SK-N-MC (cell line): ENCODE measurements around the gene PTPN12.

Source experiments
- EZH2 ChIP-seq: fragments of 200-600 bp; sonication (generic); IDR thresholded peaks from one replicate; pipeline ENCODE4 v1.6.1; 2017; ENCODE audit warnings: antibody characterized with exemption
- POLR2AphosphoS5 ChIP-seq: IDR thresholded peaks from 2 replicates; pipeline ENCODE4 v1.6.1; 2012; ENCODE audit warnings: mild to moderate bottlenecking, low read depth, low read length, borderline replicate concordance

DNA sequence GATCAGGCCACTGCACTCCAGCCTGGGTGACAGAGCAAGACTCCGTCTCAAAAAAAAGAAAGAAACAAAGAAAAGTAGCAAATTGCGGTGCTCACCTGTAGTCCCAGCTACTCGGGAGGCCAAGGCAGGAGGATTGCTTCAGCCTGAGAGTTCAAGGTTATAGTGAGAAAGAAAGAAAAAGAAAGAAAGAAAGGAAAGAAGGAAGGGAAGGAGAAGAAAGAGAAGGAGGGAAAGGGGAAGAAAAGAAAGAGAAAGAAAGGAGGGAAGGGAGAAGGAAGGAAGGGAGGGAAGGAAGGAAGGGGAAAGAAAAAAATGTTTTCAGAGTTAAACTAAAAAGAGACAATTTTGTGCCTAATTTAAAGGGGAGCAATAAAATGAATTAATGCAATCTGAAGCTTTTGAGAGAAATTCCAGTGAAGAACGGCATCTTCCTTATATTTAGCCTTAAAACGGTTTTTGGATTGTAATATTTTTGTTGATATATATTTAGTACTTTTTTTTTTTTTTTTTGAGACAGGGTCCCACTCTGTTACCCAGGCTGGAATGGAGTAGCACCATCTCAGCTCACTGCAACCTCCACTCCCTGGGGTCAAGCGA lies 111.7 kb downstream of the PTPN12 start:
- TF ChIP-seq POLR2AphosphoS5 (no peak), EZH2 (no peak)
